Measurements from ENCODE around the gene POC1A.

DNA sequence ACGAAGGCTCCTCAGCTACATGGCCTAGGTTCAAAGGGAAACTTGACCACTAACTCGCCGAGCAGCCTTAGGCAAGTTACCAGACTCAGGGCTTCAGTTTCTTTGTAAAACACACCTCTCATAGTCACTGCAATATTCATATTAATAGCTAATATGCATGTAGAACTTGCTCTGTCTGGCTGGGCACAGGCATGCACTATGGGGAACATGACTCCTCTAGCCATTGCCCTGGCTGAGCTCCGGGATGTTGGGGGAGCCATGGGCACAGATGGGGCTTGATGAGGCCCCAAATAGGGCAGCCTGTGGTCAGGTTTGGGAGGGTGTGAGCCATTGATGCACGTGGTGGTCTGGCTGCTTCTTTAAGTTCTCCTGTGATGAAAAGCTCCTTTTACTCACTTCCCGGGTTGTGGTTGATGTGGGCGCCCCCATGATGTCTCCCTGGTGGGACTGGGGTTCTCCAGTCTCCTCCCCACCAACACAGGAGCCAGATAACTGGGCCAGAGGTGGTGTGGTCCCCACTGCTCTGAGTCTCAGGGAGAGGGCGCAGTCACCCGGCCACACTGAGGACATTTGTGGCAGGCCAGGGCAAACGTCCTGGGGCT lies 68.4 kb downstream of the POC1A start:
- TF ChIP-seq, protein P1, sequence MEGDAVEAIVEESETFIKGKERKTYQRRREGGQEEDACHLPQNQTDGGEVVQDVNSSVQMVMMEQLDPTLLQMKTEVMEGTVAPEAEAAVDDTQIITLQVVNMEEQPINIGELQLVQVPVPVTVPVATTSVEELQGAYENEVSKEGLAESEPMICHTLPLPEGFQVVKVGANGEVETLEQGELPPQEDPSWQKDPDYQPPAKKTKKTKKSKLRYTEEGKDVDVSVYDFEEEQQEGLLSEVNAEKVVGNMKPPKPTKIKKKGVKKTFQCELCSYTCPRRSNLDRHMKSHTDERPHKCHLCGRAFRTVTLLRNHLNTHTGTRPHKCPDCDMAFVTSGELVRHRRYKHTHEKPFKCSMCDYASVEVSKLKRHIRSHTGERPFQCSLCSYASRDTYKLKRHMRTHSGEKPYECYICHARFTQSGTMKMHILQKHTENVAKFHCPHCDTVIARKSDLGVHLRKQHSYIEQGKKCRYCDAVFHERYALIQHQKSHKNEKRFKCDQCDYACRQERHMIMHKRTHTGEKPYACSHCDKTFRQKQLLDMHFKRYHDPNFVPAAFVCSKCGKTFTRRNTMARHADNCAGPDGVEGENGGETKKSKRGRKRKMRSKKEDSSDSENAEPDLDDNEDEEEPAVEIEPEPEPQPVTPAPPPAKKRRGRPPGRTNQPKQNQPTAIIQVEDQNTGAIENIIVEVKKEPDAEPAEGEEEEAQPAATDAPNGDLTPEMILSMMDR (IDR thresholded peaks at IDR 0.05) = no peak
- TF ChIP-seq SIN3A (IDR thresholded peaks at IDR 0.05; ENCODE audit: borderline replicate concordance, insufficient read depth, low read depth, low read length) = no peak
- TF ChIP-seq POLR2AphosphoS5 (IDR thresholded peaks at IDR 0.05; ENCODE audit: low read depth, low read length) = no peak
- no peak for TF ChIP-seq TCF7L2 (IDR thresholded peaks at IDR 0.05; ENCODE audit: low read depth, low read length)

Measured in Panc1 (cell line).